Activated CD4-positive, alpha-beta T cell treated with anti-CD3 and anti-CD28 coated beads, Interleukin-10, Interleukin-2, amounts not matched to agents 100 ng/mL and 50 ng/mL, durations not matched to agents 16 hours and 8 hours (primary cell): ENCODE data around the gene ZPR1.
A peak's percentile ranks its signal among the peaks of the same experiment; 100 is the strongest.

Experiments used
- DNase-seq: peaks from one replicate; pipeline ENCODE4 v3.0.0-alpha.2; 2020

ZPR1 gene

GRCh38 chr11:116742104-116742503 is 45.7 kb downstream of the ZPR1 start:
- DNase-seq: no peak

GRCh38 chr11:116740741-116741140 is 47.1 kb downstream of the ZPR1 start:
- no peak for DNase-seq

- no peak for DNase-seq
Observed at GRCh38 chr11:116738975-116739374, 48.8 kb downstream of the ZPR1 start.

GRCh38 chr11:116736763-116737162 is 51.1 kb downstream of the ZPR1 start:
- peak; percentile 25 for DNase-seq

- no peak for DNase-seq
Observed at GRCh38 chr11:116733969-116734508, 53.8 kb downstream of the ZPR1 start.

- DNase-seq: no peak
Observed at GRCh38 chr11:116733043-116733755, 54.6 kb downstream of the ZPR1 start.

GRCh38 chr11:116732271-116733042 is 55.4 kb downstream of the ZPR1 start:
- DNase-seq: peak; percentile 70

- no peak for DNase-seq
Observed at GRCh38 chr11:116731821-116732220, 56.0 kb downstream of the ZPR1 start.

GRCh38 chr11:116731097-116731761 is 56.6 kb downstream of the ZPR1 start:
- no peak for DNase-seq

- DNase-seq: no peak
Observed at GRCh38 chr11:116730601-116731000, 57.2 kb downstream of the ZPR1 start.

- DNase-seq: no peak
Observed at GRCh38 chr11:116730241-116730561, 57.6 kb downstream of the ZPR1 start.

- DNase-seq: no peak
Observed at GRCh38 chr11:116729501-116730240, 58.2 kb downstream of the ZPR1 start.

GRCh38 chr11:116727990-116728389 is 59.8 kb downstream of the ZPR1 start:
- DNase-seq: no peak

- no peak for DNase-seq
Observed at GRCh38 chr11:116725434-116726221, 62.2 kb downstream of the ZPR1 start.

- no peak for DNase-seq
Observed at GRCh38 chr11:116724813-116725212, 63.0 kb downstream of the ZPR1 start.
